ENCODE results near the gene LRCH4. TPM values are rescaled to one million over a fixed set of nuclear protein-coding genes. Genes with fewer than 3 reads are reported as not detected.
A peak's percentile ranks its signal among the peaks of the same experiment; 100 is the strongest.

LRCH4 gene
- polyA plus RNA-seq, 2 of the 4 experiments (the other 2 are of a cell fraction) = 5.5 to 17.1 TPM

GRCh38 chr7:100620239-100620638, 34.3 kb upstream of the LRCH4 start:
- Histone ChIP-seq H3K4me1 (no peaks in the 10 kb centered on the region), H3K4me2 (no peak overlapping the region), H3K27ac (no peak overlapping the region), H3K4me3 (no peak overlapping the region), H3K9me3 (no peaks in the 10 kb centered on the region)
- ChIA-PET POLR2A (no interaction called here), CTCF (interaction anchor here (0.9 to 2.5 kb wide), 4 partner anchors 9 to 85 kb away, joined by 3 to 19 read pairs (median 4); partner anchors contain the start of gene POP7)
- ATAC-seq (no peak), FAIRE-seq (no peak), DNase-seq (ENCODE audit: low read depth in 1 of 2, low spot score in 1 of 2) (no peak)
- 83% methylated on average over 6 of the region's 6 CpGs for WGBS (ENCODE audit: missing lambda C conversion rate)
- TF ChIP-seq GATA3 (IDR thresholded peaks at IDR 0.05; ENCODE audit: borderline replicate concordance) = no peak

GRCh38 chr7:100614308-100614861, 28.5 kb upstream of the LRCH4 start:
- FAIRE-seq = no peak
- Histone ChIP-seq H3K4me1 (peaks cover 4% of the 10 kb centered on the region; the same call in 1 of the 3 replicates), H3K27ac (no peak overlapping the region), H3K9me3 (no peaks in the 10 kb centered on the region), H3K4me3 (no peak overlapping the region), H3K4me2 (no peak overlapping the region)
- 79% methylated on average over 6 of the region's 6 CpGs for WGBS (ENCODE audit: missing lambda C conversion rate)
- TF ChIP-seq ZNF302 (CRISPR knock-in tag; IDR thresholded peaks at IDR 0.05) (no peak), EHMT2 (IDR thresholded peaks at IDR 0.05; ENCODE audit: low read depth) (no peak), CHD4 (IDR thresholded peaks at IDR 0.05; ENCODE audit: borderline replicate concordance) (no peak), CEBPB (IDR thresholded peaks at IDR 0.05) (no peak), CHD2 (IDR thresholded peaks at IDR 0.05; ENCODE audit: low read length, partially characterized antibody) (no peak), MAZ (IDR thresholded peaks at IDR 0.05; ENCODE audit: borderline replicate concordance, low read depth, low read length) (no peak), BHLHE40 (IDR thresholded peaks at IDR 0.05; ENCODE audit: low read depth, low read length) (no peak), USF2 (IDR thresholded peaks at IDR 0.05) (no peak), FOXS1 (CRISPR knock-in tag; IDR thresholded peaks at IDR 0.05) (no peak)
- ATAC-seq = no peak
- ChIA-PET CTCF (interaction anchor here (0.6 to 8.8 kb wide), 11 partner anchors 9 to 145 kb away, joined by 3 to 69 read pairs (median 5); no protein-coding TSS in a partner anchor), POLR2A (no interaction called here)
- DNase-seq (ENCODE audit: low read depth in 1 of 2, low spot score in 1 of 2) = no peak

- POLR2A ChIA-PET = interaction anchor here (0.5 to 2.3 kb wide), 4 partner anchors 19 to 150 kb away, joined by 3 to 15 read pairs (median 5); partner anchors contain the start of genes FBXO24 and LRCH4
- ATAC-seq (no peak), FAIRE-seq (no peak), DNase-seq (ENCODE audit: low read depth in 1 of 2, low spot score in 1 of 2) (no peak)
- H3K4me1 ChIP-seq = peaks cover 4% of the 10 kb centered on the region; the same call in 1 of the 3 replicates
- CTCF ChIA-PET = interaction anchor here (1.2 to 8.8 kb wide), 11 partner anchors 9 to 239 kb away, joined by 3 to 69 read pairs (median 5); partner anchors contain the start of gene SLC12A9
- H3K4me2 ChIP-seq = peak overlapping the region; percentile 96
- no peaks in the 10 kb centered on the region for H3K9me3 ChIP-seq
- no peak for TF ChIP-seq RAD21 (conservative IDR thresholded peaks at IDR 0.05 in 1 of 2, IDR thresholded peaks at IDR 0.05 in 1 of 2)
- no peak for TF ChIP-seq JUNB (IDR thresholded peaks at IDR 0.05)
- no peak for TF ChIP-seq EP300 (IDR thresholded peaks at IDR 0.05)
- no peak for TF ChIP-seq HES2 (IDR thresholded peaks at IDR 0.05)
- no peak for TF ChIP-seq HOXA7 (CRISPR knock-in tag; IDR thresholded peaks at IDR 0.05)
- TF ChIP-seq TP53 (CRISPR knock-in tag; IDR thresholded peaks at IDR 0.05) = no peak
- no peak overlapping the region for H3K4me3 ChIP-seq
- peak overlapping the region in 1 of 2 experiments; percentile 90; a peak in 2 of 6 replicates for H3K27ac ChIP-seq
- WGBS (ENCODE audit: missing lambda C conversion rate) = 92% methylated on average over 13 of the region's 13 CpGs
Observed at GRCh38 chr7:100613412-100614175, 27.7 kb upstream of the LRCH4 start.

All from A549 (cell line).